GM12872 (cell line): Measurements from ENCODE around the gene CFAP299.

Experiments
- TF ChIP-seq, protein P1 (sequence below): IDR thresholded peaks from 3 replicates; pipeline ENCODE4 v1.5.1; 2011; ENCODE audit warnings: low read depth, mild to moderate bottlenecking, low read length, moderate library complexity; ENCODE audit not compliant: insufficient read depth

The CFAP299 gene

DNA sequence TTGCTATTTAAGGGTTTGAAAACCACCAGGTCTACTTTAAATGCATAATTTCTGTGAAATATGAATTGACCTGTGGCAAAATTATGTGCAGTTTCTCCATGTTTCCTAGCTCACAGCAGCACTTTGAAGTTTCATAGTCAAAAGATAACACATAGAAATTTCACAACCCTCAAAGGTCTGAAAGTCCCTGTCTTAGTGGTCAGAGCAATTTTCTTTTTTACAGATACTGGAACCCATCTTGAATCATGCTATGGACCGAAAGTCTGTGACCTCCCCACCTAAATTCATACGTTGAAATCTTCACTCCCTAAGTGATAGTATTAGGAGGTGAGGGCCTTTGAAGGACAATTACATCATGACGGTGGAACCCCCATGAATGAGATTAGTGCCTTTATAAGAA lies 454.6 kb downstream of the CFAP299 start:
- TF ChIP-seq, protein P1, sequence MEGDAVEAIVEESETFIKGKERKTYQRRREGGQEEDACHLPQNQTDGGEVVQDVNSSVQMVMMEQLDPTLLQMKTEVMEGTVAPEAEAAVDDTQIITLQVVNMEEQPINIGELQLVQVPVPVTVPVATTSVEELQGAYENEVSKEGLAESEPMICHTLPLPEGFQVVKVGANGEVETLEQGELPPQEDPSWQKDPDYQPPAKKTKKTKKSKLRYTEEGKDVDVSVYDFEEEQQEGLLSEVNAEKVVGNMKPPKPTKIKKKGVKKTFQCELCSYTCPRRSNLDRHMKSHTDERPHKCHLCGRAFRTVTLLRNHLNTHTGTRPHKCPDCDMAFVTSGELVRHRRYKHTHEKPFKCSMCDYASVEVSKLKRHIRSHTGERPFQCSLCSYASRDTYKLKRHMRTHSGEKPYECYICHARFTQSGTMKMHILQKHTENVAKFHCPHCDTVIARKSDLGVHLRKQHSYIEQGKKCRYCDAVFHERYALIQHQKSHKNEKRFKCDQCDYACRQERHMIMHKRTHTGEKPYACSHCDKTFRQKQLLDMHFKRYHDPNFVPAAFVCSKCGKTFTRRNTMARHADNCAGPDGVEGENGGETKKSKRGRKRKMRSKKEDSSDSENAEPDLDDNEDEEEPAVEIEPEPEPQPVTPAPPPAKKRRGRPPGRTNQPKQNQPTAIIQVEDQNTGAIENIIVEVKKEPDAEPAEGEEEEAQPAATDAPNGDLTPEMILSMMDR, result no peak

DNA sequence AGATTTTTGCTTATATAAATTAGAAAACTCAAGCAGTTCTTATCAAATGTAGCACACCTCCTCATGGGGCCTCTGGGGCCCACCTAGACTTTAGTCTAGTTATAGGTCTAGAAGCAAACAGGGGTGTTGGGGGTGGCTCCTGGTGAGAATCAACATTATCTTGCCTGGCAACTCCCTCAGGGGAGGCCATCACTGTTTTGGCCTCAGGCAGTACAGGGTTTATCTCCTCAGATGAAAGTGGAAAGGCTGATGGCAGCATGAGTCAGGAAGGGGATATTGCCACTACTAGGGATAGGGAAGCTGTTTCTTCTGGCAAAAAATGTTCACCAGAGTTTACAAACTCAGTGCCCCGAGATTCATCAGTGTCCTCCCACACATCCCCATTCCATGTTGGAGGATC lies 462.6 kb downstream of the CFAP299 start:
- TF ChIP-seq, protein P1, result no peak

- TF ChIP-seq, protein P1, result no peak
These were observed 467.8 kb downstream of the CFAP299 start for GRCh38 chr4:80803337-80803736.

DNA sequence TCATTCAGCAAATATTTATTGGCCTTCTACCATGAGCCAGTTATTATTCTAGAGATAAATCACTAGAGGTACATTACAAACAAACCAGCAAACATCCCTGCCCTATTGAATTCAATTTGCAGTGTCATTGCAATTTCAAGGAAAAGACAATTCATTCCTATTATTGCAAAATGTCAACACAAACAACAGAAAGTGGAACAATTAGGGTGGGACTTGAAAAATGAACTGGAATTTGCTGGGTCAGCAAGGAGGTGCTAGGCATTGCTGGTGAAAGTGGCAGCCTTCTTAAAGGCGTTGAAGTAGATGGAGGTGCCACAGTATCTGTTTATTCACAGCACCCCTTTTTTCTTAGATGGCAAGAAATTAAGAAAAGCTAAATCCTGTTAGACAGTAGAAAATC lies 470.9 kb downstream of the CFAP299 start:
- TF ChIP-seq, protein P1, result no peak

- TF ChIP-seq, protein P1, result no peak
These were observed 473.7 kb downstream of the CFAP299 start for GRCh38 chr4:80809039-80809729.

- TF ChIP-seq, protein P1, result no peak
These were observed 475.9 kb downstream of the CFAP299 start for GRCh38 chr4:80811406-80811805.

GRCh38 chr4:80812145-80812544 lies 476.6 kb downstream of the CFAP299 start:
- TF ChIP-seq, protein P1, result no peak
